ENCODE data around the gene KRTAP19-8.

- TF ChIP-seq CTCF (IDR thresholded peaks at IDR 0.05) (no peak), PHF8 (IDR thresholded peaks at IDR 0.05; ENCODE audit: borderline replicate concordance, low read depth) (no peak), RAD21 (conservative IDR thresholded peaks at IDR 0.05 in 1 of 2, IDR thresholded peaks at IDR 0.05 in 1 of 2) (no peak), ZFP36 (IDR thresholded peaks at IDR 0.05; ENCODE audit: borderline replicate concordance, partially characterized antibody) (no peak), USF2 (IDR thresholded peaks at IDR 0.05) (no peak), JUN (IDR thresholded peaks at IDR 0.05) (no peak), POLR2A (IDR thresholded peaks at IDR 0.05; ENCODE audit: low read length) (no peak), EHMT2 (IDR thresholded peaks at IDR 0.05; ENCODE audit: low read depth) (no peak), BCL3 (IDR thresholded peaks at IDR 0.05) (no peak), ZC3H11A (IDR thresholded peaks at IDR 0.05) (no peak)
These were observed 46.4 kb upstream of the KRTAP19-8 start for GRCh38 chr21:31084689-31085088.
